ENCODE data around the gene SLC16A4. TPM values are rescaled to one million over a fixed set of nuclear protein-coding genes. Genes with fewer than 3 reads are reported as not detected.

The SLC16A4 gene
- total and polyA plus RNA-seq, 2 experiments from 2014 or later, result 0.94 to 1.6 TPM

DNA sequence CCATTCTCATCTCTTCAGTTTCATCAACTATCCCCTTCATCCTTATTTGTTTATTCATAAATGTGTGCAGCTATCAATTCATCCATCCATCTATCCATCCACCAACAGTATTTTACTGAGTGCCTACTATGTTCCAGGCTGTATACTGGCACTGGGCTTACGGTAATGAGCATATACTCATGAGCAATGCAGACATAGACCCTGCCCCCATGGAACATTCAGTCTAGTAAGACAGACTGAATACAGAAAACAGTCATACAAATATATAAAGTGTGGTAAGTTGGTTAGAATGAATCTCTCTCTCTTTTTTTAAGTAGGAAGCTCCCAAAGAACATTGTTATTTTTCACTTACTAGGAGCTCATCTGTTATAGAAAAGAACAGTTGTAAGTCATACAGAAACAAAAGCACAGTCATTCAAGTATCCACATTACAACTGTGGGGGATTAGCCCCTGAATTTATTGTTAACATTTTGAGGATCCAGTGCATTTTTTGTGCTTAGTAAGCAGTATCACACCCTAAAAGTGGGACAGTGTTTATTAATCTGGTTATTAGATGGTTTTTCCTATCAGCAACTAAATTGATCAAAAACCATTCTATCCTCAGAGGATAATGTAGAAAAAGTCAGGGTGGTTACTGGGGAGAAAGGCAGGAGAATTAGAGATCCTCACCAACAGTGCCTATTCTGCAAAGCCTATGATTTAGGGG, 3.6 kb downstream of the SLC16A4 start (continued):
- TF ChIP-seq, protein P1, sequence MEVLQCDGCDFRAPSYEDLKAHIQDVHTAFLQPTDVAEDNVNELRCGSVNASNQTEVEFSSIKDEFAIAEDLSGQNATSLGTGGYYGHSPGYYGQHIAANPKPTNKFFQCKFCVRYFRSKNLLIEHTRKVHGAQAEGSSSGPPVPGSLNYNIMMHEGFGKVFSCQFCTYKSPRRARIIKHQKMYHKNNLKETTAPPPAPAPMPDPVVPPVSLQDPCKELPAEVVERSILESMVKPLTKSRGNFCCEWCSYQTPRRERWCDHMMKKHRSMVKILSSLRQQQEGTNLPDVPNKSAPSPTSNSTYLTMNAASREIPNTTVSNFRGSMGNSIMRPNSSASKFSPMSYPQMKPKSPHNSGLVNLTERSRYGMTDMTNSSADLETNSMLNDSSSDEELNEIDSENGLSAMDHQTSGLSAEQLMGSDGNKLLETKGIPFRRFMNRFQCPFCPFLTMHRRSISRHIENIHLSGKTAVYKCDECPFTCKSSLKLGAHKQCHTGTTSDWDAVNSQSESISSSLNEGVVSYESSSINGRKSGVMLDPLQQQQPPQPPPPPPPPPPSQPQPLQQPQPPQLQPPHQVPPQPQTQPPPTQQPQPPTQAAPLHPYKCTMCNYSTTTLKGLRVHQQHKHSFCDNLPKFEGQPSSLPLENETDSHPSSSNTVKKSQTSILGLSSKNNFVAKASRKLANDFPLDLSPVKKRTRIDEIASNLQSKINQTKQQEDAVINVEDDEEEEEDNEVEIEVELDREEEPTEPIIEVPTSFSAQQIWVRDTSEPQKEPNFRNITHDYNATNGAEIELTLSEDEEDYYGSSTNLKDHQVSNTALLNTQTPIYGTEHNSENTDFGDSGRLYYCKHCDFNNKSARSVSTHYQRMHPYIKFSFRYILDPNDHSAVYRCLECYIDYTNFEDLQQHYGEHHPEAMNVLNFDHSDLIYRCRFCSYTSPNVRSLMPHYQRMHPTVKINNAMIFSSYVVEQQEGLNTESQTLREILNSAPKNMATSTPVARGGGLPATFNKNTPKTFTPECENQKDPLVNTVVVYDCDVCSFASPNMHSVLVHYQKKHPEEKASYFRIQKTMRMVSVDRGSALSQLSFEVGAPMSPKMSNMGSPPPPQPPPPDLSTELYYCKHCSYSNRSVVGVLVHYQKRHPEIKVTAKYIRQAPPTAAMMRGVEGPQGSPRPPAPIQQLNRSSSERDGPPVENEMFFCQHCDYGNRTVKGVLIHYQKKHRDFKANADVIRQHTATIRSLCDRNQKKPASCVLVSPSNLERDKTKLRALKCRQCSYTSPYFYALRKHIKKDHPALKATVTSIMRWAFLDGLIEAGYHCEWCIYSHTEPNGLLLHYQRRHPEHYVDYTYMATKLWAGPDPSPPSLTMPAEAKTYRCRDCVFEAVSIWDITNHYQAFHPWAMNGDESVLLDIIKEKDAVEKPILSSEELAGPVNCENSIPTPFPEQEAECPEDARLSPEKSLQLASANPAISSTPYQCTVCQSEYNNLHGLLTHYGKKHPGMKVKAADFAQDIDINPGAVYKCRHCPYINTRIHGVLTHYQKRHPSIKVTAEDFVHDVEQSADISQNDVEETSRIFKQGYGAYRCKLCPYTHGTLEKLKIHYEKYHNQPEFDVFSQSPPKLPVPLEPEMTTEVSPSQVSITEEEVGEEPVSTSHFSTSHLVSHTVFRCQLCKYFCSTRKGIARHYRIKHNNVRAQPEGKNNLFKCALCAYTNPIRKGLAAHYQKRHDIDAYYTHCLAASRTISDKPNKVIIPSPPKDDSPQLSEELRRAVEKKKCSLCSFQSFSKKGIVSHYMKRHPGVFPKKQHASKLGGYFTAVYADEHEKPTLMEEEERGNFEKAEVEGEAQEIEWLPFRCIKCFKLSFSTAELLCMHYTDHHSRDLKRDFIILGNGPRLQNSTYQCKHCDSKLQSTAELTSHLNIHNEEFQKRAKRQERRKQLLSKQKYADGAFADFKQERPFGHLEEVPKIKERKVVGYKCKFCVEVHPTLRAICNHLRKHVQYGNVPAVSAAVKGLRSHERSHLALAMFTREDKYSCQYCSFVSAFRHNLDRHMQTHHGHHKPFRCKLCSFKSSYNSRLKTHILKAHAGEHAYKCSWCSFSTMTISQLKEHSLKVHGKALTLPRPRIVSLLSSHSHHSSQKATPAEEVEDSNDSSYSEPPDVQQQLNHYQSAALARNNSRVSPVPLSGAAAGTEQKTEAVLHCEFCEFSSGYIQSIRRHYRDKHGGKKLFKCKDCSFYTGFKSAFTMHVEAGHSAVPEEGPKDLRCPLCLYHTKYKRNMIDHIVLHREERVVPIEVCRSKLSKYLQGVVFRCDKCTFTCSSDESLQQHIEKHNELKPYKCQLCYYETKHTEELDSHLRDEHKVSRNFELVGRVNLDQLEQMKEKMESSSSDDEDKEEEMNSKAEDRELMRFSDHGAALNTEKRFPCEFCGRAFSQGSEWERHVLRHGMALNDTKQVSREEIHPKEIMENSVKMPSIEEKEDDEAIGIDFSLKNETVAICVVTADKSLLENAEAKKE (CRISPR knock-in tag; IDR thresholded peaks at IDR 0.05), result no peak
- no peak for TF ChIP-seq ZNF114 (CRISPR knock-in tag; IDR thresholded peaks at IDR 0.05)
- no peak for TF ChIP-seq EZH2 (IDR thresholded peaks at IDR 0.05; ENCODE audit: low read depth, unreplicated experiment)

DNA sequence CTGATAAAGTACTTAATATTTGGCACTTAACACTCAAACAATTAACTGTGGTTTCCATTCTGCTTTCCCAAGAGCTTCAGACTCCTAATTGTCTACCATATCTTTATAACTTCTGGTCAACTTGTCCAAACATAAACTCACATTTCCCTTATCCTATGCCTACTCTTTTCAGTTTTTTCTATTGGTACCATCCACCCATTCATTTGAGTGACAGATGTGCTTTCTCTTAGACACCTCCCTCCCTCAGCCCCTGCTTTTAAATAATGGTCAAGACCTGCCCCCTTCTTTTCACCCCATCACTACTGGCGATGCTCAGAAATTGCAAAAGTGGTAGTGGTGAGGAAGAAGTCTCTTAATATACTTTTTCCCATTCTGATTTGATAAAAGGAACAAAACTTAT, 5.5 kb downstream of the SLC16A4 start:
- peaks cover 12% of the 10 kb centered on the region for H3K4me1 ChIP-seq (ENCODE audit: insufficient read depth)
- no peak for TF ChIP-seq POLR2AphosphoS5 (IDR thresholded peaks at IDR 0.05; ENCODE audit: low read depth)
- TF ChIP-seq, protein P2, sequence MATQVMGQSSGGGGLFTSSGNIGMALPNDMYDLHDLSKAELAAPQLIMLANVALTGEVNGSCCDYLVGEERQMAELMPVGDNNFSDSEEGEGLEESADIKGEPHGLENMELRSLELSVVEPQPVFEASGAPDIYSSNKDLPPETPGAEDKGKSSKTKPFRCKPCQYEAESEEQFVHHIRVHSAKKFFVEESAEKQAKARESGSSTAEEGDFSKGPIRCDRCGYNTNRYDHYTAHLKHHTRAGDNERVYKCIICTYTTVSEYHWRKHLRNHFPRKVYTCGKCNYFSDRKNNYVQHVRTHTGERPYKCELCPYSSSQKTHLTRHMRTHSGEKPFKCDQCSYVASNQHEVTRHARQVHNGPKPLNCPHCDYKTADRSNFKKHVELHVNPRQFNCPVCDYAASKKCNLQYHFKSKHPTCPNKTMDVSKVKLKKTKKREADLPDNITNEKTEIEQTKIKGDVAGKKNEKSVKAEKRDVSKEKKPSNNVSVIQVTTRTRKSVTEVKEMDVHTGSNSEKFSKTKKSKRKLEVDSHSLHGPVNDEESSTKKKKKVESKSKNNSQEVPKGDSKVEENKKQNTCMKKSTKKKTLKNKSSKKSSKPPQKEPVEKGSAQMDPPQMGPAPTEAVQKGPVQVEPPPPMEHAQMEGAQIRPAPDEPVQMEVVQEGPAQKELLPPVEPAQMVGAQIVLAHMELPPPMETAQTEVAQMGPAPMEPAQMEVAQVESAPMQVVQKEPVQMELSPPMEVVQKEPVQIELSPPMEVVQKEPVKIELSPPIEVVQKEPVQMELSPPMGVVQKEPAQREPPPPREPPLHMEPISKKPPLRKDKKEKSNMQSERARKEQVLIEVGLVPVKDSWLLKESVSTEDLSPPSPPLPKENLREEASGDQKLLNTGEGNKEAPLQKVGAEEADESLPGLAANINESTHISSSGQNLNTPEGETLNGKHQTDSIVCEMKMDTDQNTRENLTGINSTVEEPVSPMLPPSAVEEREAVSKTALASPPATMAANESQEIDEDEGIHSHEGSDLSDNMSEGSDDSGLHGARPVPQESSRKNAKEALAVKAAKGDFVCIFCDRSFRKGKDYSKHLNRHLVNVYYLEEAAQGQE (IDR thresholded peaks at IDR 0.05; ENCODE audit: unreplicated experiment), result no peak
- no peak for TF ChIP-seq EZH2phosphoT487 (IDR thresholded peaks at IDR 0.05; ENCODE audit: unreplicated experiment)
- no peak for TF ChIP-seq ZNF331 (CRISPR knock-in tag; IDR thresholded peaks at IDR 0.05; ENCODE audit: low read depth)
- no peak for TF ChIP-seq STAT1 (IDR thresholded peaks at IDR 0.05; ENCODE audit: unreplicated experiment)
- TF ChIP-seq, protein P3, sequence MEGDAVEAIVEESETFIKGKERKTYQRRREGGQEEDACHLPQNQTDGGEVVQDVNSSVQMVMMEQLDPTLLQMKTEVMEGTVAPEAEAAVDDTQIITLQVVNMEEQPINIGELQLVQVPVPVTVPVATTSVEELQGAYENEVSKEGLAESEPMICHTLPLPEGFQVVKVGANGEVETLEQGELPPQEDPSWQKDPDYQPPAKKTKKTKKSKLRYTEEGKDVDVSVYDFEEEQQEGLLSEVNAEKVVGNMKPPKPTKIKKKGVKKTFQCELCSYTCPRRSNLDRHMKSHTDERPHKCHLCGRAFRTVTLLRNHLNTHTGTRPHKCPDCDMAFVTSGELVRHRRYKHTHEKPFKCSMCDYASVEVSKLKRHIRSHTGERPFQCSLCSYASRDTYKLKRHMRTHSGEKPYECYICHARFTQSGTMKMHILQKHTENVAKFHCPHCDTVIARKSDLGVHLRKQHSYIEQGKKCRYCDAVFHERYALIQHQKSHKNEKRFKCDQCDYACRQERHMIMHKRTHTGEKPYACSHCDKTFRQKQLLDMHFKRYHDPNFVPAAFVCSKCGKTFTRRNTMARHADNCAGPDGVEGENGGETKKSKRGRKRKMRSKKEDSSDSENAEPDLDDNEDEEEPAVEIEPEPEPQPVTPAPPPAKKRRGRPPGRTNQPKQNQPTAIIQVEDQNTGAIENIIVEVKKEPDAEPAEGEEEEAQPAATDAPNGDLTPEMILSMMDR (conservative IDR thresholded peaks at IDR 0.05; ENCODE audit: low read depth in 2 of 2), result no peak
- TF ChIP-seq, protein P4, sequence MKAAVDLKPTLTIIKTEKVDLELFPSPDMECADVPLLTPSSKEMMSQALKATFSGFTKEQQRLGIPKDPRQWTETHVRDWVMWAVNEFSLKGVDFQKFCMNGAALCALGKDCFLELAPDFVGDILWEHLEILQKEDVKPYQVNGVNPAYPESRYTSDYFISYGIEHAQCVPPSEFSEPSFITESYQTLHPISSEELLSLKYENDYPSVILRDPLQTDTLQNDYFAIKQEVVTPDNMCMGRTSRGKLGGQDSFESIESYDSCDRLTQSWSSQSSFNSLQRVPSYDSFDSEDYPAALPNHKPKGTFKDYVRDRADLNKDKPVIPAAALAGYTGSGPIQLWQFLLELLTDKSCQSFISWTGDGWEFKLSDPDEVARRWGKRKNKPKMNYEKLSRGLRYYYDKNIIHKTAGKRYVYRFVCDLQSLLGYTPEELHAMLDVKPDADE (IDR thresholded peaks at IDR 0.05), result no peak
- TF ChIP-seq JUNB (IDR thresholded peaks at IDR 0.05; ENCODE audit: unreplicated experiment), result no peak
- TF ChIP-seq EZH2 (IDR thresholded peaks at IDR 0.05; ENCODE audit: low read depth, unreplicated experiment), result no peak
- TF ChIP-seq NANOG (IDR thresholded peaks at IDR 0.05; ENCODE audit: borderline replicate concordance), result no peak
- no peak for TF ChIP-seq CREB1 (CRISPR knock-in tag; IDR thresholded peaks at IDR 0.05; ENCODE audit: low read depth)

More for the DNA sequence above, 5.5 kb downstream of the SLC16A4 start:
- H3K4me2 ChIP-seq, result no peak overlapping the region
- no peak for DNase-seq (ENCODE audit: low spot score)
- H3K79me2 ChIP-seq (replicated peaks; ENCODE audit: insufficient read depth), result no peaks in the 10 kb centered on the region
- H3K36me3 Mint-ChIP-seq (ENCODE audit: low read depth), result peaks cover 11% of the 10 kb centered on the region; the same call in 2 of the 3 replicates
- H3K9me2 ChIP-seq (ENCODE audit: insufficient read depth), result no peaks in the 10 kb centered on the region
- H3K27me3 ChIP-seq (ENCODE audit: insufficient read depth), result no peaks in the 10 kb centered on the region
- H3K4me3 Mint-ChIP-seq, result no peak overlapping the region
- H3K27ac Mint-ChIP-seq, result no peak overlapping the region
- no peaks in the 10 kb centered on the region; the same call in 1 of the 2 replicates for H4K20me1 ChIP-seq (replicated peaks; ENCODE audit: insufficient read depth)
- ATAC-seq, result no peak
- H3K9me3 Mint-ChIP-seq, result no peaks in the 10 kb centered on the region
- H3K27ac ChIP-seq (ENCODE audit: low read depth), result no peak overlapping the region
- peaks cover 17% of the 10 kb centered on the region for H3K4me1 Mint-ChIP-seq
- H3K27me3 Mint-ChIP-seq (ENCODE audit: insufficient read depth, low read depth, poor library complexity), result no peaks in the 10 kb centered on the region
- H2AFZ ChIP-seq, result no peak overlapping the region
- H3K36me3 ChIP-seq (ENCODE audit: insufficient read depth), result peaks cover 9% of the 10 kb centered on the region; the same call in 1 of the 2 replicates
- H3F3A ChIP-seq (replicated peaks; ENCODE audit: low read depth), result no peaks in the 10 kb centered on the region
- H3K4me3 ChIP-seq, result no peak overlapping the region

Measured in GM23338 (cell line).